DND-41 (cell line): ENCODE results near the gene CTCF.

Experiments used
- CTCF ChIP-seq: IDR thresholded peaks from 2 replicates; pipeline ENCODE4 v1.5.1; 2012; ENCODE audit warnings: borderline replicate concordance, low read length, moderate library complexity, mild to moderate bottlenecking; ENCODE audit not compliant: poor library complexity, severe bottlenecking; ENCODE audit errors: extremely low read depth
- EZH2 ChIP-seq: IDR thresholded peaks from 3 replicates; pipeline ENCODE4 v1.6.1; 2012; ENCODE audit warnings: borderline replicate concordance, low read depth, mild to moderate bottlenecking, moderate library complexity, low read length, inconsistent platforms; ENCODE audit not compliant: severe bottlenecking

- TF ChIP-seq CTCF = no peak
- no peak for TF ChIP-seq EZH2
These were observed 23.6 kb upstream of the CTCF start for GRCh38 chr16:67538666-67539101.
